Type B pancreatic cell (in vitro differentiated cells): Measurements from ENCODE around the gene GRB10. TPM values are rescaled to one million over a fixed set of nuclear protein-coding genes. Genes with fewer than 3 reads are reported as not detected.
A peak's percentile ranks its signal among the peaks of the same experiment; 100 is the strongest.

ENCODE experiments used
- DNase-seq: peaks from one replicate; pipeline ENCODE4 v3.0.0; 2021; ENCODE audit warnings: mixed read lengths; ENCODE audit not compliant: unreplicated experiment; ENCODE audit errors: extremely low spot score
- H3K27ac Mint-ChIP-seq: 2 replicates; pipeline ENCODE4 v1.8.0; 2021; ENCODE audit warnings: mild to moderate bottlenecking, mixed read lengths
- H3K27me3 Mint-ChIP-seq: 2 replicates; pipeline ENCODE4 v1.8.0; 2021; ENCODE audit warnings: mixed read lengths
- H3K36me3 Mint-ChIP-seq: 2 replicates; pipeline ENCODE4 v1.8.0; 2021; ENCODE audit warnings: mixed read lengths
- H3K4me1 Mint-ChIP-seq: one replicate; pipeline ENCODE4 v1.8.0; 2021; ENCODE audit warnings: mixed read lengths; ENCODE audit not compliant: unreplicated experiment
- H3K4me3 Mint-ChIP-seq: 2 replicates; pipeline ENCODE4 v1.8.0; 2021; ENCODE audit warnings: mild to moderate bottlenecking, mixed read lengths
- H3K9me3 Mint-ChIP-seq: 2 replicates; pipeline ENCODE4 v1.8.0; 2021; ENCODE audit warnings: mixed read lengths
- total RNA-seq: library from RNA; stranded (reverse); gene quantifications from 2 replicates; pipeline ENCODE4 v1.2.1, GENCODE V29; 2021; ENCODE audit warnings: low replicate concordance
- TF ChIP-seq, protein P1 (sequence below): fragments of 200-600 bp; sonication (generic); conservative IDR thresholded peaks from 2 replicates; pipeline ENCODE4 v1.5.0; 2021; ENCODE audit warnings: antibody characterized with exemption, mild to moderate bottlenecking

GRB10 gene
- total RNA-seq, 1 donor from 2014 or later = 42.3 TPM

DNA sequence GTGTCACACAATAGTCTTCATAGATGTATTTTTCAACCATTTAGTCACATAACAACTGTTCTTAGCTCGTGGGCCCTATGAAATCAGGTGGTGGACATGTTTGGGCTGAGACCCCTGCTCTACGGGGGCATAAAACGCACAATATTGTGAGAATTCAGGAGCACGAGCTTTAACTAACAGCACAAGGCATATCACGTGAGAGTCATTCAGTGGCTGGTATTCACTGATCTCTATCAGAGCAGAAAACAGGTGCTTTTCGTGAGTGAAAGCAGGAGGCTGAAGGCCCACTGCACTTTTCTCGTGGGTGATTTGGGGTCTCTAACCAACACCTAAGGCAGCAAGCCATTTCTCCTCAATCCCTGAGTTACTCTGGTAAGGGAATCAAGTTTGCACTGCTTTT, 42.8 kb upstream of the GRB10 start:
- H3K4me3 Mint-ChIP-seq = no peak overlapping the region
- H3K27ac Mint-ChIP-seq = no peak overlapping the region

DNA sequence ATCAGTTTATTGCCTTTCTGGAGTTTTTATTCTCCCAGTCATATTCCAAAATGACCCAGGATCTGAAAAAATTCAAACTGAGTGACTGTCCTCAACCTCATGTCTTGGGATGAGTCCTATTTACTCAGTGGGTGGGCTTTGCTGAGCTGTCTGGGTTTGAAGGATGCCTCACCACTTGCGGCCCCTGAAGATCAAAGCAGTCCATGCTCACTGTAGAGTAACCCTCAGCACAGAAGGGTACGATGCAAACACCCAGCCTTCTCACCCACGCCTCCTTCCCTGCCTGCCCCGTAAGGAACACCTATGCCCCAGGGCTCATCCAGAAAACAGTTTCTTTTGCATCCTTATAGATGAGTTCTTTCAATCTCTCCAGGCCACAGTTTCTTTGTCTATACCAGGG, 42.2 kb upstream of the GRB10 start:
- H3K9me3 Mint-ChIP-seq = no peaks in the 10 kb centered on the region
- peaks cover 6% of the 10 kb centered on the region for H3K27me3 Mint-ChIP-seq
- no peak for DNase-seq
- no peak overlapping the region for H3K4me3 Mint-ChIP-seq
- H3K27ac Mint-ChIP-seq = no peak overlapping the region
- TF ChIP-seq, protein P1, sequence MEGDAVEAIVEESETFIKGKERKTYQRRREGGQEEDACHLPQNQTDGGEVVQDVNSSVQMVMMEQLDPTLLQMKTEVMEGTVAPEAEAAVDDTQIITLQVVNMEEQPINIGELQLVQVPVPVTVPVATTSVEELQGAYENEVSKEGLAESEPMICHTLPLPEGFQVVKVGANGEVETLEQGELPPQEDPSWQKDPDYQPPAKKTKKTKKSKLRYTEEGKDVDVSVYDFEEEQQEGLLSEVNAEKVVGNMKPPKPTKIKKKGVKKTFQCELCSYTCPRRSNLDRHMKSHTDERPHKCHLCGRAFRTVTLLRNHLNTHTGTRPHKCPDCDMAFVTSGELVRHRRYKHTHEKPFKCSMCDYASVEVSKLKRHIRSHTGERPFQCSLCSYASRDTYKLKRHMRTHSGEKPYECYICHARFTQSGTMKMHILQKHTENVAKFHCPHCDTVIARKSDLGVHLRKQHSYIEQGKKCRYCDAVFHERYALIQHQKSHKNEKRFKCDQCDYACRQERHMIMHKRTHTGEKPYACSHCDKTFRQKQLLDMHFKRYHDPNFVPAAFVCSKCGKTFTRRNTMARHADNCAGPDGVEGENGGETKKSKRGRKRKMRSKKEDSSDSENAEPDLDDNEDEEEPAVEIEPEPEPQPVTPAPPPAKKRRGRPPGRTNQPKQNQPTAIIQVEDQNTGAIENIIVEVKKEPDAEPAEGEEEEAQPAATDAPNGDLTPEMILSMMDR = no peak
- peaks cover 17% of the 10 kb centered on the region for H3K4me1 Mint-ChIP-seq
- H3K36me3 Mint-ChIP-seq = no peaks in the 10 kb centered on the region

More for the DNA sequence above, 42.8 kb upstream of the GRB10 start:
- H3K27me3 Mint-ChIP-seq = peaks cover 6% of the 10 kb centered on the region
- TF ChIP-seq, protein P1 = no peak
- DNase-seq = no peak
- peaks cover 17% of the 10 kb centered on the region for H3K4me1 Mint-ChIP-seq
- H3K9me3 Mint-ChIP-seq = no peaks in the 10 kb centered on the region
- H3K36me3 Mint-ChIP-seq = no peaks in the 10 kb centered on the region

DNA sequence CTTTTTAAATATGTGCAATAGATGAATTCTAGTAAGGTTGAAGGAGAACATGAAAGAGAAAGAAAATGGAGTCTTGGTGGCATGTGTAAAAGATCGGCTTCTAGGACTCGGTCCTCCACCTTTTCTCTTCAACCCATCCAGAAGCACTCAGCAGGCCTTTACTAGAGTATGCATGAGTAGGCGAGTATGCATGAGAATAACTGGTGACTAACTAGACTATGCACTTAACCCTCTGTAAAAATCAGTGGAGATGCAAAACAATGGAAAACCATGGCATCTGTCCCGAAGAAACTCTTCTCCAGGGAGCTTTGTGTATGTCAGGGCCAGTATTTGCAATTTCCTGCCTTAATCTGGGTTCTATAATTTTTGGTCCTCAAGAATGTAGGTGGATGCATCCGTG, 40.0 kb upstream of the GRB10 start:
- no peak for DNase-seq
- Mint-ChIP-seq H3K27me3 (peaks cover 6% of the 10 kb centered on the region), H3K9me3 (no peaks in the 10 kb centered on the region), H3K36me3 (no peaks in the 10 kb centered on the region), H3K27ac (no peak overlapping the region), H3K4me1 (peaks cover 17% of the 10 kb centered on the region), H3K4me3 (no peak overlapping the region)
- TF ChIP-seq, protein P1 = no peak

DNA sequence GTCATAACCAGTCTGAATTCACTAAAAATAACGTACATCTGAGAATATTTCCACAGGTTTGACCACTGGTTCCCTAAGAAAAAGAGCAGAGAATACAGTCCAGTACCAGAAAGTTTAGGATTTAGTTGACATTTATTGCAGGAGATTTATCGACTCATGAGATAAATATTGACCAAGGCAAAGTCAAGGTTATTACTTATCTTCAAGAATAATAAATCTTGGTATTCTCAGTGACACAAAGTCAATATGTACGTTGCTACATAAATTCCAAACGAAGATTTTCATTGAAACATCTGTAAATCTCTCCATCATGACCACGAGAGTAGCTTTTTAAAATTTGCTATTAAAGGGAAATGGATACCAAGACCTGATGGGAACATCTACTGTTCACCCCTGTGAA, 39.4 kb upstream of the GRB10 start:
- Mint-ChIP-seq H3K4me3 (peak overlapping the region; percentile 16), H3K27me3 (peaks cover 6% of the 10 kb centered on the region), H3K36me3 (no peaks in the 10 kb centered on the region), H3K9me3 (no peaks in the 10 kb centered on the region), H3K4me1 (peaks cover 17% of the 10 kb centered on the region), H3K27ac (peak overlapping the region; percentile 33)
- DNase-seq = no peak
- TF ChIP-seq, protein P1 = no peak

GRCh38 chr7:50821457-50822008, 38.8 kb upstream of the GRB10 start:
- TF ChIP-seq, protein P1 = no peak
- peak overlapping the region; percentile 12 for H3K4me3 Mint-ChIP-seq
- peaks cover 6% of the 10 kb centered on the region for H3K27me3 Mint-ChIP-seq
- peaks cover 17% of the 10 kb centered on the region for H3K4me1 Mint-ChIP-seq
- peak overlapping the region; percentile 33 for H3K27ac Mint-ChIP-seq
- DNase-seq = no peak
- H3K9me3 Mint-ChIP-seq = peaks cover 3% of the 10 kb centered on the region
- no peaks in the 10 kb centered on the region for H3K36me3 Mint-ChIP-seq

- Mint-ChIP-seq H3K4me1 (peaks cover 17% of the 10 kb centered on the region), H3K9me3 (peaks cover 4% of the 10 kb centered on the region), H3K36me3 (no peaks in the 10 kb centered on the region), H3K27me3 (no peaks in the 10 kb centered on the region), H3K27ac (no peak overlapping the region), H3K4me3 (no peak overlapping the region)
- DNase-seq = no peak
- TF ChIP-seq, protein P1 = no peak
Observed at GRCh38 chr7:50818324-50818723, 35.6 kb upstream of the GRB10 start.
